ENCODE results near the gene PKP4. TPM values are rescaled to one million over a fixed set of nuclear protein-coding genes. Genes with fewer than 3 reads are reported as not detected.

The PKP4 gene
- total and polyA plus RNA-seq, 3 donors from 2014 or later, result 42.5 to 60.5 (median 60.0) TPM

DNA sequence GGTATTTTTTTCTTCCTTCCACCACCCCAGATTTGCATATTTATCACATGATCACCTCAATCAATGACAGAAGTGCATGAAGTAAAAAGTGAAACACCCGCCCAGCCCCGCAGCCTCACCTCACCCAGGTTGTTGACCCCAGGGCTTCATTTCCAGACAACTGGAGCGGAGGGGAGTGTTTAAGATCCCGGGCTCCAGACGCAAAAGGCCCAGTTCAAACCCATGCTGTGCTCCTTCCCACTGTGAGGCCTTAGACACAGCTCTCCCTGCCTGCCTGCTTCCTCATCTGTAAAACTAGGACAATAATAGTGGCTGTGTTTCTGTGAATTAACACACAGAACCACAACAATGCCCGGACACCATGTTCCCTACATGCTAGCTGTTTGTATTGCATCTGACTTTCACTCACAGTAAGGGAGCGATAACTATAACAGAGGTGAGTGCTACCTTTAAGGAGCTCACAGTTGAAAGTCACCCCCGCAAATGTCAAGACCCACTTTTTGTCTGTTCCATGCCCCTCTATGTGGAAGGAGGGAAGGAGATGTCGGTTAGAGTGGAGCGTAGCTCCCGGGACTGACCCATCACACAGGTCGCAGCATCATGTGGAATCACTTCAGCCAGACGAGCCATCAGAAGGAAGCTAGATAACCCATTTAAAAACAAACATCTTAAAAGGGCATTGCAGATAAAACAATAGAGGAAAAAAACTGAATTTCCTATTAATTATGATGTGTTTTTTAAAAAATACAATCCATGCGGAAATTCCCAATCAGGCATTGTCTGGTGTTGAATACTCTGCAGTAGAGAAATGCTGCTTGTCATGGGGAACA, 260.8 kb downstream of the PKP4 start:
- 87 to 92% methylated on average over 14 of the region's 14 CpGs for WGBS, 2 donors
- no peak for DNase-seq
- Histone ChIP-seq H3K27ac (peak overlapping the region in 1 of 2 donors; percentile 27), H3K9me3 (no peaks in the 10 kb centered on the region), H3K4me1 (peaks cover 6% of the 10 kb centered on the region), H3K4me3 (no peak overlapping the region), H3K27me3 (no peaks in the 10 kb centered on the region), H3K36me3 (ENCODE audit: low read depth, missing control alignments) (no peaks in the 10 kb centered on the region)
- TF ChIP-seq POLR2A (IDR thresholded peaks at IDR 0.05), result no peak
- TF ChIP-seq, protein P1, sequence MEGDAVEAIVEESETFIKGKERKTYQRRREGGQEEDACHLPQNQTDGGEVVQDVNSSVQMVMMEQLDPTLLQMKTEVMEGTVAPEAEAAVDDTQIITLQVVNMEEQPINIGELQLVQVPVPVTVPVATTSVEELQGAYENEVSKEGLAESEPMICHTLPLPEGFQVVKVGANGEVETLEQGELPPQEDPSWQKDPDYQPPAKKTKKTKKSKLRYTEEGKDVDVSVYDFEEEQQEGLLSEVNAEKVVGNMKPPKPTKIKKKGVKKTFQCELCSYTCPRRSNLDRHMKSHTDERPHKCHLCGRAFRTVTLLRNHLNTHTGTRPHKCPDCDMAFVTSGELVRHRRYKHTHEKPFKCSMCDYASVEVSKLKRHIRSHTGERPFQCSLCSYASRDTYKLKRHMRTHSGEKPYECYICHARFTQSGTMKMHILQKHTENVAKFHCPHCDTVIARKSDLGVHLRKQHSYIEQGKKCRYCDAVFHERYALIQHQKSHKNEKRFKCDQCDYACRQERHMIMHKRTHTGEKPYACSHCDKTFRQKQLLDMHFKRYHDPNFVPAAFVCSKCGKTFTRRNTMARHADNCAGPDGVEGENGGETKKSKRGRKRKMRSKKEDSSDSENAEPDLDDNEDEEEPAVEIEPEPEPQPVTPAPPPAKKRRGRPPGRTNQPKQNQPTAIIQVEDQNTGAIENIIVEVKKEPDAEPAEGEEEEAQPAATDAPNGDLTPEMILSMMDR (IDR thresholded peaks at IDR 0.05), result no peak
- intact Hi-C loops (cut with DNase I; ENCODE audit: low total_unique reads), result no loop called here

DNA sequence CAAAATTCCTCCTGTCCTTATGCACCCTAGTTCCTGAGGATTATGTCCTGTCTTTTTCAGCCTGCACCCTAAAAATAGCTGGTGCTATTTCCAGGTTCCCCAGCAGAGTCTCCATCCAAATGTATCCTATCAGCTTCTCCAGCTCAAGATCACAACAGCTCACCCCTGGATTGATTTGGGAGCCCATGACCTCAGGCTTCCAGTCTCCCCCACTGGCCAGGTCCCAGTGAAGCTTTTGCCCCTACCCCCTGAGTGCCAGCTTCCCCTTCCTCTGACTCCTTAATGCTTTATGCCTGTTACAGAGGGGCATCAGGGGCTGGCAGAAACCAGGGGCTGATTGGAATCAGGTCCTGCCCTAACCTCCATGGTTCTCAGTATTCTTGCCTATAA, 261.4 kb downstream of the PKP4 start:
- TF ChIP-seq POLR2A (IDR thresholded peaks at IDR 0.05), result no peak
- TF ChIP-seq, protein P1 (IDR thresholded peaks at IDR 0.05), result no peak
- H3K4me1 ChIP-seq, result peaks cover 6% of the 10 kb centered on the region
- H3K36me3 ChIP-seq (ENCODE audit: low read depth, missing control alignments), result no peaks in the 10 kb centered on the region
- no peak overlapping the region for H3K27ac ChIP-seq
- intact Hi-C loops (cut with DNase I; ENCODE audit: low total_unique reads), result no loop called here
- no peak for DNase-seq
- H3K9me3 ChIP-seq, result no peaks in the 10 kb centered on the region
- H3K27me3 ChIP-seq, result no peaks in the 10 kb centered on the region
- no peak overlapping the region for H3K4me3 ChIP-seq

DNA sequence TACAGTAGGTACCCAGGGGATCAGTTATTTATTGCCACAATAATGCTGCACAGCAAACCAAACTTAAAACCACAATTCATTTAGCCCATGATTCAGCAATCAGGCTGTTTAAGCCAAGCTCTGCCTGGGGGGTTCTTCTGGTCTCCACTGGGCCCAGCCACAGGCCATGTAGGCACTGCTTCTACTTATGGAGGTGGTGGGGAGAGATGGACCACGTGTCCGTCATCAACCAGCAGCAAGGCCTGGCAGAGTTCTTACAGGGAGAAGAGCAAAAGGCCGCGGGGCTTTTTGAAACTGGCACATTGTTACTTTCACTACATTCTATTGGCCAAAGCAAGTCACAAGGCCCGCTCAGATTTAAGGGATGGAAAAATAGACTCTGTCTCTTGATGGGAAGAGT, 262.1 kb downstream of the PKP4 start:
- WGBS, 2 donors, result 95 to 97% methylated on average over 5 of the region's 5 CpGs
- no peak for DNase-seq
- Histone ChIP-seq H3K36me3 (ENCODE audit: low read depth, missing control alignments) (no peaks in the 10 kb centered on the region), H3K27me3 (no peaks in the 10 kb centered on the region), H3K4me1 (peaks cover 6% of the 10 kb centered on the region), H3K27ac (no peak overlapping the region), H3K4me3 (no peak overlapping the region), H3K9me3 (no peaks in the 10 kb centered on the region)
- intact Hi-C loops (cut with DNase I; ENCODE audit: low total_unique reads), result no loop called here
- TF ChIP-seq, protein P1 (IDR thresholded peaks at IDR 0.05), result no peak
- no peak for TF ChIP-seq POLR2A (IDR thresholded peaks at IDR 0.05)

DNA sequence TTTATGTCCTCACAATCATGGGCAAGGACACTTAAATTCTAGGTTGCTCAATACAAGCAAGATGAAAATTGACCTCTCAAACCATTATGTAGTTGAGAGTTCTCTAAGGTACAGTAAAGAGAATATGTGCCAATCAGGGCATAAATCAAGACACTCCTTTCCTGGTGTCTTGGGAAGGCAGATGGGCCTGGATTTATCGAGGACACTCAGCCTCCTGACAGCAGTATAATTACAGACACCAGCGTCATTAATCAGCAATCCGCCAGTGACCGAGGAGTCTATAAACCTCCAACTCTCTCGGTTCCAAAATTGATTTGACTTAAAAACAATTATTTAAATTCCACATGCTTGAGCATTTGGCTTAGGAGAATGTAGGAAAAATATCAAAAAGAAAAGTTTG, 262.7 kb downstream of the PKP4 start:
- intact Hi-C loops (cut with DNase I; ENCODE audit: low total_unique reads), result no loop called here
- no peak for DNase-seq

More for the DNA sequence above, 262.7 kb downstream of the PKP4 start:
- Histone ChIP-seq H3K27ac (no peak overlapping the region), H3K9me3 (no peaks in the 10 kb centered on the region), H3K36me3 (ENCODE audit: low read depth, missing control alignments) (no peaks in the 10 kb centered on the region), H3K27me3 (no peaks in the 10 kb centered on the region), H3K4me3 (no peak overlapping the region), H3K4me1 (peaks cover 6% of the 10 kb centered on the region)
- no peak for TF ChIP-seq POLR2A (IDR thresholded peaks at IDR 0.05)
- TF ChIP-seq, protein P1 (IDR thresholded peaks at IDR 0.05), result no peak
- 86 to 89% methylated on average over 5 of the region's 5 CpGs for WGBS, 2 donors
